ENCODE measurements around the gene CHIC2.
"Not testable (repeated sequence)": the region's sequence is repeated elsewhere in the genome, so short reads cannot be mapped to it uniquely, and the experiment has no call there.

CHIC2 gene

GRCh38 chr4:54056360-54056759, 8.0 kb downstream of the CHIC2 start:
- no peak for DNase-seq

GRCh38 chr4:54055494-54055893, 8.9 kb downstream of the CHIC2 start:
- DNase-seq: no peak

GRCh38 chr4:54054501-54054900, 9.9 kb downstream of the CHIC2 start:
- no peak for DNase-seq

GRCh38 chr4:54053322-54053721, 11.1 kb downstream of the CHIC2 start:
- not testable (repeated sequence) for DNase-seq

GRCh38 chr4:54050214-54050904, 14.0 kb downstream of the CHIC2 start:
- no peak for DNase-seq

- DNase-seq: not testable (repeated sequence)
Measured at GRCh38 chr4:54043630-54044029, 20.8 kb downstream of the CHIC2 start.

- DNase-seq: no peak
Measured at GRCh38 chr4:54041933-54042332, 22.5 kb downstream of the CHIC2 start.

GRCh38 chr4:54041100-54041499, 23.3 kb downstream of the CHIC2 start:
- no peak for DNase-seq

- no peak for DNase-seq
Measured at GRCh38 chr4:54038056-54038455, 26.3 kb downstream of the CHIC2 start.

GRCh38 chr4:54036184-54036583, 28.2 kb downstream of the CHIC2 start:
- DNase-seq: no peak

- no peak for DNase-seq
Measured at GRCh38 chr4:54032558-54033135, 31.8 kb downstream of the CHIC2 start.

GRCh38 chr4:54027311-54027710, 37.1 kb downstream of the CHIC2 start:
- DNase-seq: no peak

- no peak for DNase-seq
Measured at GRCh38 chr4:54025582-54025981, 38.8 kb downstream of the CHIC2 start.

GRCh38 chr4:54023019-54023418, 41.4 kb downstream of the CHIC2 start:
- not testable (repeated sequence) for DNase-seq

- DNase-seq: no peak
Measured at GRCh38 chr4:54017974-54018373, 46.4 kb downstream of the CHIC2 start.

GRCh38 chr4:54017308-54017707, 47.1 kb downstream of the CHIC2 start:
- DNase-seq: no peak

GRCh38 chr4:54016504-54016903, 47.9 kb downstream of the CHIC2 start:
- DNase-seq: no peak

- no peak for DNase-seq
Measured at GRCh38 chr4:54015423-54016030, 48.9 kb downstream of the CHIC2 start.

- no peak for DNase-seq
Measured at GRCh38 chr4:54014666-54015160, 49.7 kb downstream of the CHIC2 start.

- no peak for DNase-seq
Measured at GRCh38 chr4:54011201-54011600, 53.2 kb downstream of the CHIC2 start.

GRCh38 chr4:54006755-54007154, 57.6 kb downstream of the CHIC2 start:
- DNase-seq: no peak

- peak; percentile 2 for DNase-seq
Measured at GRCh38 chr4:54005475-54005874, 58.9 kb downstream of the CHIC2 start.

- DNase-seq: no peak
Measured at GRCh38 chr4:54004463-54004862, 59.9 kb downstream of the CHIC2 start.

GRCh38 chr4:54001668-54002365, 62.6 kb downstream of the CHIC2 start:
- no peak for DNase-seq

Data from CD4-positive, alpha-beta T cell treated with Interleukin-12 subunit alpha and Interleukin-12 subunit beta, for 1 hour (primary cell).